NOMO-1 treated with dmso at 0.1 percent for 144 hours (cell line): Measurements from ENCODE around the gene N4BP3.

ENCODE experiments used
- DNase-seq: peaks from one replicate; lab custom pipeline; 2025; ENCODE audit not compliant: unreplicated experiment; lab: John Stamatoyannopoulos, UW

Gene N4BP3

DNA sequence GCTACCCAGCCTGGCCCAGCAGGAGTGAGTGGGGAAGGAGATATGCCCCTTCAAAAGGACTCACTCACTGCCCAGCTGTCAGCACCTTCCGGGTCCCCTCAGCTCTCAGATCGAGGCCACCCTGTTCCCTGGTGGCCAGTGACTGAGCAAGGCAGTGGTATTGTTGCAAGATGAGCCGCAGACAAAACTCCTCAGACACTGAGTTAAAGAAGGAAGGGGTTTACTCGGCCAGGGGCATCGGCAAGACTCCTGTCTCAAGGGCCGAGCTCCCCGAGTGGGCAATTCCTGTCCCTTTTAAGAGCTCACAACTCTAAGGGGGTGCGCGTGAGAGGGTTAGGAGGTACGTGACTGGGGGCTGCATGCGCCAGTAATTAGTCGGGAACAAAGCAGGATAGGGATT, 9.7 kb upstream of the N4BP3 start:
- DNase-seq, result no peak

DNA sequence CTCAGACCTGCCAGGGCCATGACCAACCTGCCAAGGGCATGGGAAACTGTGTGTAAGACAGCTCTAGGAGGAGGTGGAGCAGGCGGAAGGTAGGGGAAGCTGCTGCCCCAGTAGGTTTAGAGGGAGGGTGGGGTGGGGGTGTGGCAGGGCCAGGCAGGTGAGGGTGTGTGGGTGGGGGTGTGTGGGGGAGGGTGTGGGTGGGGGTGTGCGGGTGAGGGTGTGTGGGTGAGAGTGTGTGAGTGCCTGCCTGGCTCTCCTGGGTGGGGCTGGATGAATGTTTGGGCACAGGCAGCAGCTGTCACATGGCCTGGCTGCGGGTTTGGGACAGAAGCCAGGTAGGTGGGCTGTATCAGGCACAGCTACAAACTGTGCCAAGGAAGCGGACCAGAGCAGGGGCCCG, 8.8 kb upstream of the N4BP3 start:
- DNase-seq, result no peak

DNA sequence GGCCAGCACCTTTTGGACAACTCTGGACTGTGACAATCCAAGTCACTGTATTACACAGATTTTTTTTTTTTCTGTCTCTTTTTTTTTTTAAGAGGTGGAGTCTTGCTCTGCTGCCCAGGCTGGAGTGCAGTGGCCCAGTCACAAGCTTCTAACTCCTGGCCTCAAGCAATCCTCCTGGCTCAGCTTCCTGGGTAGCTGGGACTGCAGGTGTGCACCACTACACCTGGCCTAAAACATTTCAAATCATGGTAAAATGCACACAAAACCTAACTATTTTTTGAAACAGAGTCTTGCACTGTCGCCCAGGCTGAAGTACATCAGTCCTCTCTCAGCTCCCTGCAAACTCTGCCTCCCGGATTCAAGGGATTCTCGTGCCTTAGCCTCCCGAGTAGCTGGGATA, 7.2 kb upstream of the N4BP3 start:
- no peak for DNase-seq

- DNase-seq, result no peak
These were observed 6.6 kb upstream of the N4BP3 start for GRCh38 chr5:178106556-178107239.

DNA sequence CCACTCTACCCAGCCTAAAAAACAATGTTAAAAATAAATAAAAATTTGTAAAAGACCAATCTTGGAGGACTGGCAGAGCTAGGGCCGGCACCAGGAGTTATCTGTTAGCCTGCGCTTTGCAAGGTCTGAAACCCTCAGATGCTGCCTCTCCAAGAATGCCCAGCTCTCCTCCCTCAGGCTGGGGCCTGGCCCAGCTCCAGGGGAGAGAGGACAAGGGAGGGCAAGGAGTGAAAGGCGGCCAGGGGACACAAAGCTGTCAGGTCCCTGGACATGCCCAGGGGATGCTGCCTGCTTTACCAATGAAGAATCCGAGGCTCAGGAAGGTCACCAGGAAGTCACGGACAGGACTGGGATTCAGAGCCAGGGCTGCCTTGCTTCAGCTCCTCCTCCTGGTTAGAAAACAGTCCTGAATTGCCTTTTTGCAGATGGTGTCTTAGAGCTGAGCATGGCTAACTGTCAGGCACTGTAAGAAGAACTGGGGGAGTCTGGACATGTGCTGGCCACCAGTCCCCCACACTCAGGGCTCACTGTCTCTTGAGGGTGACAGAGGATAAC, 5.5 kb upstream of the N4BP3 start:
- DNase-seq, result no peak

DNA sequence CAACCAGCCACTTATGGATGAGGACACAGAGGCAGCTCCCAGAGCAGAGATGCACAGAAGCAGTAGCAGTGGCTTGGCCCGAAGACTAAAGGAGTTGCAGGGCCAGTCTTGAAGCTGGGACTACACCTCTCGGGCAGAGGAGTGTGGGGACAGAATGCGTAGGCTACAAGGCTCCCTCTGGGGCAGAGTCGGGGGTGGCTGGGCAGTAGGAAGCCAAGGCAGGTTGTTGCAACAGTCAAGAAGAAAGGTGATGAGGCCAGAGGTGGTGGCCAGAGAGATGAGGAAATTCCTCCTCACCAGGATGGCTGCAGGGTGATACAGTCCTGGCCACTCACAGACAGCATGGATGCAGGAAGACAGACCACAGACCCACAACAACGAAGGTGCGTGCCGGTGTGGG, 4.9 kb upstream of the N4BP3 start:
- no peak for DNase-seq

GRCh38 chr5:178108966-178109365, 4.4 kb upstream of the N4BP3 start:
- peak; percentile 29 for DNase-seq

DNA sequence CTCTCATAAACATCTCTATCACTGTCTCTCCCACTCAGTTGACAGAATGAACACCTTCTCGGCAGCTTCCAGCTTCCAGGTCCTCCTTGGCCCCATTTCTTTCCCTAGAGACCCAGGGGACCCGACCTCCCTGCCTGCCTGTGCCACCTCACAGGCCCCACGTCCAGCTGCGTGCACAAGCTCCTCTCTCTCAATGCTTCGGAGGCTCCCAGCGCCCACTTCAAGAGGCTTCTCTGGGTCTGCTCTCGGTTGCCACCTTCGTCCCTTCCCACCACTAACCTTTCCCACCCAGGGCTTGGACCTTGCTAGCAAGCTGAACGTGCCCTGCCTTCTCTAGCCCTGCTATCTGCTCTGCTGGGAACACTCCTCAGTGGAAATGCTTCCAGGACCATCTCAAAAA, 2.8 kb upstream of the N4BP3 start:
- DNase-seq, result no peak

GRCh38 chr5:178111925-178112324, 1.4 kb upstream of the N4BP3 start:
- no peak for DNase-seq

DNA sequence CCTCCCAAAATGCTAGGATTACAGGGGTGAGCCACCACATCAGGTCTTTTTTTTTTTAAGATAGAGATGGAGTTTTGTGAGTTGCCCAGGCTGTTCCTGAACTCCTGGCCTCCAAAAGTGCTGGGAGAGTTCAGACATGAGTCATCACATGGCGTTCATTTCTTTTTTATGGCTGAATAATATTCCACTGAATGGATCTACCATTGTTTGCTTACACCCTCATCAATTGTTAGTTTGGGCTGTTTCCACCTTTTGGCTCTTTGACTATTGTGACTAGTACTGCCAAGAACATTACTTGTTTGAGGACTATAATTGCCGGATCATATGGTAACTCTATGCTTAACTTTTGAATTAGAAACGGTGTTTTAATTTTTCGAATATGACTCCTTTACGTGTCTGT, 787 bp upstream of the N4BP3 start:
- DNase-seq, result no peak

GRCh38 chr5:178113841-178114324, 551 bp downstream of the N4BP3 start:
- no peak for DNase-seq

GRCh38 chr5:178114325-178115135, 1.2 kb downstream of the N4BP3 start:
- no peak for DNase-seq

DNA sequence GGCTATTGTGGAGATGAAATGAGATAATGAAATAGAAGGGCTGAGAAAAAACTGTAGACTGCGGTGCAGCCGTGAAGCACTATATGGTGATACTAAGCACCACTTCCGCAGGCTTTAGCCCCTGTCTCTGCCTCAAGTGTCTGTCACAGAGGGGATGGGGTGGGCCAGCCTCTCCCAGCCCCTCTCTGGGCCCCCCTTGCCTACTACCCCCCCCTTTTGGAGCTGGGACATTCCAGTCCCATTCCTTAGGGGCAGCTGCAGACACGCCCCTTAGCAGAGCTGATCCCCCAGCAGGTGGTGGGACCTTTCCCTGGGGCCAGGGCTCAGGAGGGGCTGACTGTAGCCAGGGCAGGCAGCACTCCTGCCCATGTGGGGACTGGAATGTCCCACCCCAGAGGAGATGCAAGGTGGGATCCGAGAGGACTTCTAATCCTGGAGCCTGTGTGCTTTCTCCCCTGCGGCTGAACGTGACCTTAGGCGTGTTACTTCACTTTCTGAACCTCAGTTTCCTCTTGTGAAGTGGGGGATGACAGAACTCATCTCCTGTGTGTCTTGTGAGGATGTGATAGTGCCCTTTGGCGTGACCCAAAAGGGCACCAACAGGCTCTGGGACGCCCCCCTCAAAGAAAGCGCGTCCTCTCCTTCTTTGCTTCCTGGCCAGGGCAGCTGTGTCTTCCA, 1.9 kb downstream of the N4BP3 start:
- no peak for DNase-seq

DNA sequence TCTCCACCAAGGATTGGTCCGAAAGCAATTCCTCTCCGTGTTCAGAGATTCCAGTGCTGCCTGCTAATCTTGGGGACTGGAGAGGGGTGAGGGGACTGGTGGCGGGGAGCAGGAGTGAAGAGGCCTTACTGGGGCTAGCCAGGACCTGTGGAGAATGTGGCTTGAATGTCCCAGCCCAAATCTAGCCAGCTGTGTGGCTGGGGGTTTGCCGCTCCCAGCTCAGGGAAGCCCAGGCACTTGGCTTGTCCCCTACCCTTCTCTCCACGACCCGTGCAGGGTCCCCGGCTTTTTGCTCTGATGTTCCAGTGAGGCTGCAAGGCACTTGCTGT, 2.4 kb downstream of the N4BP3 start:
- DNase-seq, result no peak

GRCh38 chr5:178116143-178116885, 3.0 kb downstream of the N4BP3 start:
- DNase-seq, result no peak

DNA sequence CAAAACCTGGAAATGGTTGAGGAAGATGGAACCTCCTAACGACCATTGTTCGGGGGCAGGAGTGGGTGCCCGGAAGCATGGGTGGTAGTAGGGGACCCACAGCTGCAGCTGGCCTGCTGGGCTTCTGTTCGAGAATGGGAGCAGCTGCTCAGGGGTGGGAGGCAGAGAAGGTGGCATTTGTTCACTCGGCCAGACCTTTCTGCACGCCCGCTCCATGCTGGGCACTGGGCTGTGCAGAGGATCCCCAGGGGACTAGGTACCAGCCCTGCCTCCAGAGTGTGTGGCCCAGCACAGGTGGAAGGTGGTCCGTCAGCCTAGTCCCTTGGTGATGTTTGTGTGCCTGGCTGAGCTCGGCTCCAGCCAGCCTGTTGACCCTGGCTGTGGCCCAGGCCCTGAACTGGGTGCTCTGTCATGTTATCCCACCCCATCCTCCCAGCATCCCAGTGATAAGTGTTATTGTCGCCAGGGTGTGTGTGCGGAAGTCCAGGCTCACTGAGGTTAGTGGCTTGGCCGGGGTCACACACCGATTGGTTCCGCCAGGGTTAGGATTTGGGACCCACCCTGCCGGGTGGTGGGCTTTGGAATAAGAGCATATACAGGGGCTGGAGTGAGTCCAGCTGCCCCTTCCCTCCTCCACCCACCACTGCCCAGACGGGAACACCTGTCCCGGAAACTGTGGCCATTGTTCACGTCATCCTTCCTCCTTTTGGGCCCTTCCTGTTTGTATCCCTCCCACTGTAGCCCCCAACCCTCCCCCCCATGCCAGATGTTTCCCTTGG, 4.8 kb downstream of the N4BP3 start:
- no peak for DNase-seq

GRCh38 chr5:178119915-178120606, 6.7 kb downstream of the N4BP3 start:
- no peak for DNase-seq

DNA sequence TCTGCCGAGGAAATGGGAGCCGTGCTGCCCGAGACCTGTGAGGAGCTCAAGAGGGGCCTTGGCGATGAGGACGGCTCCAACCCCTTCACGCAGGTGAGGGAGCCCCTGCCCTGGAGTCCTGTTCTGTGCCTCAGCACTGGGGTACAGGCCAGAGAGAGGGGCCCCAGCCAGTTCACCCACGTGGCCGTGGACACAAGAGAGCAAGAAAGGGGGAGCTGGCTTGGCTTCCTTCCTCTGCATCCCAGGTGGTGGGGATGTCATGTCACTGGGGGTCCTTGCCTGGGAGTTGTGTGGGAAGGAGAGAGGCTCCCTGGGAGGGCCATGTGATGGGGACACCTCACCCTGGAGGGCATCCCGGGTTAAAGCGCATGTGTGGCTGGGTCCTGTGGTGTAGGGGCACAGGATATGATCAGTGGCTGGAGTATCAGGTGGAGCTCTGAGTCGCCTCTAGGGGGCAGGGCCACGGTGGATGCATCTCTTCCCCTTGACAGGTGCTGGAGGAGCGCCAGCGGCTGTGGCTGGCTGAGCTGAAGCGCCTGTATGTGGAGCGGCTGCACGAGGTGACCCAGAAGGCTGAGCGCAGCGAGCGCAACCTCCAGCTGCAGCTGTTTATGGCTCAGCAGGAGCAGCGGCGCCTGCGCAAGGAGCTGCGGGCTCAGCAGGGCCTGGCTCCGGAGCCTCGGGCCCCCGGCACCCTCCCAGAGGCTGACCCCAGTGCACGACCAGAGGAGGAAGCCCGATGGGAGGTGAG, 7.5 kb downstream of the N4BP3 start:
- peak; percentile 51 for DNase-seq
